GM11168 (cell line): ENCODE results near the gene CFAP65.

Source experiments
- in situ Hi-C: fragments of 300-500 bp; cut with MboI; formaldehyde crosslinking; loops from one replicate; pipeline ENCODE4 v1.12.0; 2022; ENCODE audit warnings: low sequenced_read_pairs; ENCODE audit not compliant: unreplicated experiment

CFAP65 gene

GRCh38 chr2:219037783-219038499, 3.4 kb downstream of the CFAP65 start:
- in situ Hi-C loops = no loop called here

GRCh38 chr2:219035942-219036341, 5.4 kb downstream of the CFAP65 start:
- in situ Hi-C loops = no loop called here

- in situ Hi-C loops = no loop called here
Measured at GRCh38 chr2:219034823-219035222, 6.5 kb downstream of the CFAP65 start.

GRCh38 chr2:219032051-219032745, 9.1 kb downstream of the CFAP65 start:
- in situ Hi-C loops = no loop called here

- in situ Hi-C loops = no loop called here
Measured at GRCh38 chr2:219031005-219031738, 10.1 kb downstream of the CFAP65 start.

GRCh38 chr2:219030177-219030940, 11.0 kb downstream of the CFAP65 start:
- in situ Hi-C loops = no loop called here

- in situ Hi-C loops = no loop called here
Measured at GRCh38 chr2:219029829-219030165, 11.5 kb downstream of the CFAP65 start.

- in situ Hi-C loops = no loop called here
Measured at GRCh38 chr2:219028996-219029828, 12.1 kb downstream of the CFAP65 start.

GRCh38 chr2:219028141-219028540, 13.2 kb downstream of the CFAP65 start:
- in situ Hi-C loops = no loop called here

GRCh38 chr2:219027511-219028055, 13.7 kb downstream of the CFAP65 start:
- in situ Hi-C loops = no loop called here

- in situ Hi-C loops = no loop called here
Measured at GRCh38 chr2:219026946-219027345, 14.4 kb downstream of the CFAP65 start.

- in situ Hi-C loops = no loop called here
Measured at GRCh38 chr2:219025637-219026585, 15.4 kb downstream of the CFAP65 start.

GRCh38 chr2:219024059-219024458, 17.3 kb downstream of the CFAP65 start:
- in situ Hi-C loops = no loop called here

GRCh38 chr2:219023045-219023605, 18.2 kb downstream of the CFAP65 start:
- in situ Hi-C loops = no loop called here

- in situ Hi-C loops = no loop called here
Measured at GRCh38 chr2:219022616-219023015, 18.7 kb downstream of the CFAP65 start.

- in situ Hi-C loops = no loop called here
Measured at GRCh38 chr2:219022041-219022440, 19.3 kb downstream of the CFAP65 start.

GRCh38 chr2:219021591-219021990, 19.7 kb downstream of the CFAP65 start:
- in situ Hi-C loops = no loop called here
